Endodermal cell (in vitro differentiated cells): ENCODE measurements around the gene CHD5. TPM values are rescaled to one million over a fixed set of nuclear protein-coding genes. Genes with fewer than 3 reads are reported as not detected.

Experiments
- DNase-seq: peaks from one replicate; pipeline ENCODE4 v3.0.0-alpha.2; 2017
- H3K27ac ChIP-seq: 2 replicates; pipeline ENCODE4 v1.5.1; 2013; ENCODE audit warnings: mild to moderate bottlenecking, low read depth, low read length, moderate library complexity
- H3K27me3 ChIP-seq: 2 replicates; pipeline ENCODE4 v1.6.1; 2013; ENCODE audit warnings: mild to moderate bottlenecking, low read length, moderate library complexity; ENCODE audit not compliant: insufficient read depth, control insufficient read depth, poor library complexity, severe bottlenecking
- H3K36me3 ChIP-seq: 2 replicates; pipeline ENCODE4 v1.7.0; 2013; ENCODE audit warnings: mild to moderate bottlenecking, low read length, moderate library complexity; ENCODE audit not compliant: control insufficient read depth, insufficient read depth
- H3K4me1 ChIP-seq: one replicate; pipeline ENCODE4 v1.7.0; 2013; ENCODE audit warnings: low read length; ENCODE audit not compliant: control insufficient read depth, insufficient read depth
- H3K4me3 ChIP-seq: 2 replicates; pipeline ENCODE4 v1.5.1; 2013; ENCODE audit warnings: mild to moderate bottlenecking, low read length, moderate library complexity
- H3K9ac ChIP-seq: 2 replicates; pipeline ENCODE4 v1.6.1; 2013; ENCODE audit warnings: mild to moderate bottlenecking, low read length, moderate library complexity; ENCODE audit not compliant: poor library complexity, severe bottlenecking; ENCODE audit errors: extremely low read depth
- H3K9me3 ChIP-seq: 2 replicates; pipeline ENCODE4 v1.6.1; 2013; ENCODE audit warnings: mild to moderate bottlenecking, low read length, moderate library complexity; ENCODE audit not compliant: control insufficient read depth
- H3K27ac Mint-ChIP-seq: 2 replicates; pipeline ENCODE4 v1.8.0; 2020; ENCODE audit warnings: mixed read lengths
- H3K27me3 Mint-ChIP-seq: 2 replicates; pipeline ENCODE4 v1.8.0; 2021; ENCODE audit warnings: mild to moderate bottlenecking, mixed read lengths; ENCODE audit not compliant: insufficient read depth
- H3K36me3 Mint-ChIP-seq: 2 replicates; pipeline ENCODE4 v1.8.0; 2020; ENCODE audit warnings: low read depth, mixed read lengths
- H3K4me1 Mint-ChIP-seq: 2 replicates; pipeline ENCODE4 v1.8.0; 2020; ENCODE audit warnings: mixed read lengths
- H3K4me3 Mint-ChIP-seq: 2 replicates; pipeline ENCODE4 v1.8.0; 2020; ENCODE audit warnings: mild to moderate bottlenecking, moderate library complexity, mixed read lengths
- H3K9me3 Mint-ChIP-seq: 2 replicates; pipeline ENCODE4 v1.8.0; 2020; ENCODE audit warnings: mild to moderate bottlenecking, mixed read lengths
- WGBS, 2 experiments: methylation state at CpG; one replicate each; pipeline versions ENCODE4 v1.1.5 to v1.1.7; 2013; ENCODE audit warnings: missing lambda C conversion rate in 2 of 2, mixed read lengths in 1 of 2; ENCODE audit not compliant: insufficient coverage in 1 of 2, insufficient read length in 1 of 2; 5-methylcytosine and 5-hydroxymethylcytosine counted together
- total RNA-seq, 2 donors: library from RNA; stranded (reverse); fragmentation: NEBNext Ultra II Directional in 1 of 2; extraction: Animal tissue kit (Norgen Biotek cat#: 25700) in 1 of 2; gene quantifications; 2 replicates in 1 of 2; 3 replicates in 1 of 2; pipeline ENCODE4 v1.2.1, GENCODE V29; 2021
- TF ChIP-seq, protein P1 (sequence below): fragments of 200-600 bp; sonication (generic); conservative IDR thresholded peaks from 2 replicates; pipeline ENCODE4 v1.5.0; 2021; ENCODE audit warnings: antibody characterized with exemption, mild to moderate bottlenecking

Gene CHD5
- total RNA-seq, 2 donors from 2014 or later: 0.40 to 0.69 TPM

DNA sequence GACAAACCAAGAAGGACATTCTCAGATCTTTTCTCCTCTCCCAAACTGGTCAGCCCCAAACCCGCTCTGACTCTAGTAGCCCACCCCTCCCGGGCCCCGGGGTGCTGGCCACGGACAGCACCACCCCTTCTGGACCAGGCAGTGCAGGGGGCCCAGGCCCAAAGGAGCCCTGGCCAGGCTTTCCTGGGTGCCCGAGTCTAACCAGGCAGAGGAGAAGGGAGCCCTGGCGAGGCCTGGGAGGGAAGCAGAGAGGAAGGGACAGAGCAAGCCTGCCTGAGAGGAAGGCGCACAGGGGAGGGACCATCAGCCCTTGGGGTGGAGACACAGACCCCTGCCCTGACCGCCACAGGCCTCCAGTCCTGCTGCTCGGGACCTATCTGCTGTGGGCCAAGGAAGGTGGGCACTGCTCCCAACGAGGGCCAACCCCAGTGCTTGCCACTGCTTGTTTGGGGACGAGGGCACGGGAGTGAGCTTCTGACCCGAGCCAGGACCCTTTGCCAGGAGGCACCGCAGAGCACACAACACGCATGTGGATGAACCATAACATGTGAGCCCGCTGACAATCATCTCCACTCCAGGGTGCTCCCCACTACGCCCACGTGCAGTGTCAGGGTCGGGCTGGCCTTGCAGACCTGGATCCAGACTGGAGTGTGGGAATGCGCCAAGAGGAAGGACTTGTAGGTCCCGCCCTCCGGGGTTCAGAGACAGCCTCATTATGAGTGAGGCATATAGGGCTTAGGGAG, 76.8 kb downstream of the CHD5 start:
- Histone ChIP-seq H3K9me3 (no peaks in the 10 kb centered on the region), H3K4me3 (no peak overlapping the region), H3K27me3 (no peaks in the 10 kb centered on the region), H3K9ac (no peak overlapping the region), H3K4me1 (no peaks in the 10 kb centered on the region), H3K36me3 (no peaks in the 10 kb centered on the region), H3K27ac (no peak overlapping the region)
- Mint-ChIP-seq H3K4me3 (no peak overlapping the region), H3K4me1 (no peaks in the 10 kb centered on the region), H3K27me3 (no peaks in the 10 kb centered on the region), H3K27ac (no peak overlapping the region), H3K36me3 (no peaks in the 10 kb centered on the region), H3K9me3 (no peaks in the 10 kb centered on the region)
- DNase-seq: no peak
- 88 to 98% methylated on average over 14 to 22 of the region's 22 CpGs for WGBS, 2 experiments
- TF ChIP-seq, protein P1, sequence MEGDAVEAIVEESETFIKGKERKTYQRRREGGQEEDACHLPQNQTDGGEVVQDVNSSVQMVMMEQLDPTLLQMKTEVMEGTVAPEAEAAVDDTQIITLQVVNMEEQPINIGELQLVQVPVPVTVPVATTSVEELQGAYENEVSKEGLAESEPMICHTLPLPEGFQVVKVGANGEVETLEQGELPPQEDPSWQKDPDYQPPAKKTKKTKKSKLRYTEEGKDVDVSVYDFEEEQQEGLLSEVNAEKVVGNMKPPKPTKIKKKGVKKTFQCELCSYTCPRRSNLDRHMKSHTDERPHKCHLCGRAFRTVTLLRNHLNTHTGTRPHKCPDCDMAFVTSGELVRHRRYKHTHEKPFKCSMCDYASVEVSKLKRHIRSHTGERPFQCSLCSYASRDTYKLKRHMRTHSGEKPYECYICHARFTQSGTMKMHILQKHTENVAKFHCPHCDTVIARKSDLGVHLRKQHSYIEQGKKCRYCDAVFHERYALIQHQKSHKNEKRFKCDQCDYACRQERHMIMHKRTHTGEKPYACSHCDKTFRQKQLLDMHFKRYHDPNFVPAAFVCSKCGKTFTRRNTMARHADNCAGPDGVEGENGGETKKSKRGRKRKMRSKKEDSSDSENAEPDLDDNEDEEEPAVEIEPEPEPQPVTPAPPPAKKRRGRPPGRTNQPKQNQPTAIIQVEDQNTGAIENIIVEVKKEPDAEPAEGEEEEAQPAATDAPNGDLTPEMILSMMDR: no peak

DNA sequence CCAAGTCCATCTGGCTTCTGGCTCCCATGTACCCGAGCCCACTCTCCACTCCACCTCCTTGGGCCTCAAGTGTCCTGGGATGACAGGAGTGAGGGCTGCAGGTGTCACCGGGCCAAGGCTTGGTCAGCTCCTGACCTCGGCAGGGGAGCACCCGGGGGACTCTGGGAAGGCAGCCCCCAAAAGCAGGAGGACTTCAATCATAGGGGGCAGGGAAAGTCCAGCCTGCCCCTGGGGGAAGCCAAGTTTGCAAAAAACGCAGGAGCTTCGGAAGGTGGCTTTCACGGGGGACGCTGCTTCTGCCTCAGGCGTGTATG, 77.6 kb downstream of the CHD5 start:
- Histone ChIP-seq H3K9me3 (no peaks in the 10 kb centered on the region), H3K4me1 (no peaks in the 10 kb centered on the region), H3K4me3 (no peak overlapping the region), H3K9ac (no peak overlapping the region), H3K27ac (no peak overlapping the region), H3K27me3 (no peaks in the 10 kb centered on the region), H3K36me3 (no peaks in the 10 kb centered on the region)
- no peaks in the 10 kb centered on the region for H3K4me1 Mint-ChIP-seq
- H3K4me3 Mint-ChIP-seq: no peak overlapping the region
- WGBS, 2 experiments: 89 to 95% methylated on average over 8 to 9 of the region's 9 CpGs
- no peaks in the 10 kb centered on the region for H3K36me3 Mint-ChIP-seq
- H3K27ac Mint-ChIP-seq: no peak overlapping the region
- H3K9me3 Mint-ChIP-seq: no peaks in the 10 kb centered on the region
- TF ChIP-seq, protein P1: no peak
- DNase-seq: no peak
- H3K27me3 Mint-ChIP-seq: no peaks in the 10 kb centered on the region

DNA sequence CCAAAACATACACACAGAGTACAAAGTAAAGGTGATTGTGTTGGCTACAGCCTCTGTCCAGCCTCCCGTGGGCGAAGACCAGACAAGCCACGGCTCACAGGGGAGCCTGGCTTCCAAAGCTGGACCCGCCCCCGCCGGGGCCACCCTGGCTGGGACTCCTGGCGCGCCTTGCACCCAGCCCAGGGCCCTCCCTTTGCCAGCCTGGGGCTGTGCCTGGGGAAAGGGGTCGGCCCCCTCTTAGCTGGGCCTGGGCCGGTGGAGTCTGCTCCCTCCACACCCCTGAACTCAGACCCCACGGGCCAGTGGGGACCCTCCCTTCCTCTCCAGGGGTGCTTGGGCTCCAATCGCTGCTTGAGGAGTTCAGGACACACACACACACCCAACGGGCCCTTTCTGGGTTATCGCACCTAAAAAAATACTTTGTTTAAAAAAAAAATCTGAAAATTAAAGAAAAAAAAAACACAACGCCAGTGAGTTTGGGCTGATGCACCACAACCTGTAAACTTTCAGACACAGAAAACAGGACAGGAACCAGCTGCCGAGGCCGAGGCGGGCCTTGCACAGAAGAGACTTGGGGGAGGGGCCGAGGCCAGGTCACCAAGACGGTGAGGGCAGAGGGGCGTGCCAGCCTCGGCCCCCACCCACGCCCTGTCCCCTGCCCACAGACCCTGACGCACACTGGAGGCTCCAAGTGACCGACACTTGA, 78.1 kb downstream of the CHD5 start:
- no peak for DNase-seq
- TF ChIP-seq, protein P1: no peak
- H3K4me3 ChIP-seq: no peak overlapping the region
- Mint-ChIP-seq H3K36me3 (no peaks in the 10 kb centered on the region), H3K4me3 (no peak overlapping the region), H3K9me3 (no peaks in the 10 kb centered on the region), H3K27me3 (no peaks in the 10 kb centered on the region), H3K4me1 (no peaks in the 10 kb centered on the region), H3K27ac (no peak overlapping the region)
- no peaks in the 10 kb centered on the region for H3K4me1 ChIP-seq
- H3K9me3 ChIP-seq: no peaks in the 10 kb centered on the region
- no peak overlapping the region for H3K9ac ChIP-seq
- H3K27me3 ChIP-seq: no peaks in the 10 kb centered on the region
- H3K36me3 ChIP-seq: no peaks in the 10 kb centered on the region
- no peak overlapping the region for H3K27ac ChIP-seq
- WGBS, 2 experiments: 87 to 88% methylated on average over 14 to 25 of the region's 25 CpGs
